Stimulated activated CD8-positive, alpha-beta memory T cell treated with anti-CD3 and anti-CD28 coated beads, Interleukin-4, amount 100 ng/mL, for 4 hours (primary cell): ENCODE measurements around the gene DMTF1.
"Not testable (repeated sequence)": the region's sequence is repeated elsewhere in the genome, so short reads cannot be mapped to it uniquely, and the experiment has no call there.

Experiments
- DNase-seq, 2 donors: peaks; one replicate each; pipeline ENCODE4 v3.0.0-alpha.2; 2020; ENCODE audit warnings: low read depth in 2 of 2, low spot score in 1 of 2

DMTF1 gene, protein sequence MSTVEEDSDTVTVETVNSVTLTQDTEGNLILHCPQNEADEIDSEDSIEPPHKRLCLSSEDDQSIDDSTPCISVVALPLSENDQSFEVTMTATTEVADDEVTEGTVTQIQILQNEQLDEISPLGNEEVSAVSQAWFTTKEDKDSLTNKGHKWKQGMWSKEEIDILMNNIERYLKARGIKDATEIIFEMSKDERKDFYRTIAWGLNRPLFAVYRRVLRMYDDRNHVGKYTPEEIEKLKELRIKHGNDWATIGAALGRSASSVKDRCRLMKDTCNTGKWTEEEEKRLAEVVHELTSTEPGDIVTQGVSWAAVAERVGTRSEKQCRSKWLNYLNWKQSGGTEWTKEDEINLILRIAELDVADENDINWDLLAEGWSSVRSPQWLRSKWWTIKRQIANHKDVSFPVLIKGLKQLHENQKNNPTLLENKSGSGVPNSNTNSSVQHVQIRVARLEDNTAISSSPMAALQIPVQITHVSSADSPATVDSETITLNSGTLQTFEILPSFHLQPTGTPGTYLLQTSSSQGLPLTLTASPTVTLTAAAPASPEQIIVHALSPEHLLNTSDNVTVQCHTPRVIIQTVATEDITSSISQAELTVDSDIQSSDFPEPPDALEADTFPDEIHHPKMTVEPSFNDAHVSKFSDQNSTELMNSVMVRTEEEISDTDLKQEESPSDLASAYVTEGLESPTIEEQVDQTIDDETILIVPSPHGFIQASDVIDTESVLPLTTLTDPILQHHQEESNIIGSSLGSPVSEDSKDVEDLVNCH

DNA sequence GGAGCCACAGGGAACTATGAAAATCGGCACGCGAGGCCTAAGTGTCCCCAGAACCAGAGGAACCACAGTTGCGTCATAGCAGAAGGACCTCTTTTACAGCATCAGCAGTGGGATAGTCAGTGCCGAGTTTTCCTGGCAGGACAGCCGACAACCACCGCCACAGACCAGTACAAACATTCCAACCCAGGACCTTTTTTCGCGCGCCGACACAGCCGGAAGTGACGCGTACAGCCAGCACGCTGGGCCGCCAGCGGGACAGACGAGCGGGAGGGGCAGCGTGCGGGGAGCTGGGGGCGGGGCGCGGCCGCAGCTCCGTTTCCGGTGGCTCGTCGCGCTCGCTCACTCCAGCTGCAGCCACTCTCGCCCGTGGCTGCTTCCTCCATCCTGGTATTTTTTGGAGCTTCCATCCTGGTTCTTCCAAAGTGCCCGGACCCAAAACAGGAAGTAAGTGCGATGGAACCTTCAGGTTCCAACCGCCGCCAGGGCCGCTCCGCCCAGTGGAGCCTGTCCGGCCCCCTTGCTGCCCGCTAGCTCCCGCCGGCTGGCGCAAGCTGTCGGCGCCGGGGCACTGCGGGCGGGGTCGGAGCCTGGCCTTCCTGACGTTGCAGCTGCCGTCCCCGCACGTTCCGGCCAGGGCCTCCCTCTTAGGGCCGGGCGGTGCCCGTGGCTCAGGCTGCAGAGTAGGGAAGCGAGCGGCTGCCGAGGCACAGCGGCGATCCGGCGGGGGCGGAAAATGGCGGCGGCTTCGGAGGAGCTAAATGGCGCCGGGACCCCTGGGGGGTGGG lies at the start of gene DMTF1:
TSS of gene DMTF1 (plus strand) at position 342 of the 785 bp plus-strand sequence. CDS start 12,489 bp downstream, outside the sequence.
- peak; percentile 63 to 77 for DNase-seq

GRCh38 chr7:87105401-87105800 lies 46.9 kb upstream of the DMTF1 start:
- DNase-seq: no peak

DNA sequence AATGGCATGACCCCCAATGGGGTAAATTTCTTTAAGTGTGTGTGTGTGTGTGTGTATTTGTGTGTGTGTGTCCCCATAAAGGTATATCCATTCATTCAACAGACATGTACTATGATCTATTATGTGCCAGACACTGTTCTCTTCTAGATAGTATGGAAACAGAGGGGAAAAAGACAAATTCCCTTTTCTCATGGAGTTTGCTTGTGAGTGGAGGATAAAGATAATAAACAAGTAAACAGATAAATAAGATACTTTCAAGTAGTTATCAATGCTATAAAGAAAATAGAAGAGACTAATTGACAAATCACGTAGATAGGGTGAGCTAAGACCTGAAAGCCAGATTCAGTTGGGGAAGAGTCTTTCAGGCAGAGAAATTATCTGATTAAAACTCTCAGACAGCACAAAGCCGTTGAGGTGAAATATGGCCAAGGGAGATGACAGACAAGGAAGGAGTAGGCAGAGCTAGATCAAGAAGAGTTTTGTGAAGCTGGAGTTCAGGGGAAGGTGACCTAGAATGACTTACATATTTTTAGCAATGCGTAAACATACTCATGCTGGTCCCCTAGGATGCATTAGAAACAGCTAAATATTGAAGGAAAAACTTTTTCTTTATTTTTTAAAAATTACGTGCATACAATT lies 45.2 kb upstream of the DMTF1 start:
- no peak for DNase-seq

GRCh38 chr7:87107949-87108776 lies 44.1 kb upstream of the DMTF1 start:
- no peak for DNase-seq

- no peak for DNase-seq
Measured at GRCh38 chr7:87110778-87111177, 41.5 kb upstream of the DMTF1 start.

DNA sequence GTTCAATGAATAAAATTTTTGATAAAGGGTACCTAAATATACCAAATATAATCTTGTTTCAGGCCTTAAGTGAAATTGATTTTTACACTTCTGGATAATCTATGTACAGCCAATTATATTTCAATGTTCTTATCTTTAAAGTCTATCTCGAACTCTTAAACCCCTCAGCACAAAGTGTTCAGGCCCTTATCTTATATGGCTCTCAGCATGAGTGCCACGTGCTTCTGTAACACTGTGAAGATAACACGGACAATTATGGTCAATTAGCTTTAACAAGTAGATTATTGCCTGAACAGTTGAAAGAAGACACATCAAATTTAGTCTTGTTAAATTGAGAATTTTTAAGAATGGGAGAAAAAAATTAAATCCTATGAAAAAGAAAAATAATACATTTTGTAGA lies 40.4 kb upstream of the DMTF1 start:
- DNase-seq: no peak

DNA sequence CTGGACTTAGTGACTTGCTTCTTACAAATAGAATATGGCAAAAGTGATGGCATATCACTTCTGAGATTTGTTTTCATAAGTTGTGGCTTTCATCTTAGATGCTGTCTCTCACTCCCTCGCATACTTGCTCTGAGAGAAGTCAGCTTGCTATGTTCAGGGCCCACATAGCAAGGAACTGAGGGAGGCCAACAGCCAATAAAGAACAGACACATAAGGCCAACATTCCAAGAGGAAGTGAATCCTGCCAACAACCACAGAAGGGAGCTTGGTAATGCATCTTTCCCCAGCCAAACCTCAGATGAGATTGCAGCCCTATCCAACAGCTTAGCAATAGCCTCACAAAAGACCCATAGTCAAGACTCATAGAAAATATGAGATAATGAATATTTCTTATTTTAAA lies 39.2 kb upstream of the DMTF1 start:
- DNase-seq: no peak

DNA sequence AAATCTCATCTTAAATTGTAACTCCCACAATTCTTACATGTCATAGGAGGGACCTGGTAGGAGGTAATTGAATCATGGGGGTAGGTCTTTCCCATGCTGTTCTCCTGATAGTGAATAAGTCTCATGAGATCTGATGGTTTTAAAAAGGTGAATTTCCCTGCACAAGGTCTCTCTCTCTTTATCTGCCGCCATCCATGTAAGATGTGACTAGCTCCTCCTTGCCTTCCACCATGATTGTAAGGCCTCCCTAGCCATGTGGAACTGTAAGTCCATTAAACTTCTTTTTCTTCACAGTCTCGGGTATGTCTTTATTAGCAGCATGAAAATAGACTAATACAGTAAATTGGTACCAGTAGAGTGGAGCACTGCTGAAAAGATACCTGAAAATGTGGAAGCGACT lies 38.3 kb upstream of the DMTF1 start:
- DNase-seq: not testable (repeated sequence)

GRCh38 chr7:87115772-87116171 lies 36.5 kb upstream of the DMTF1 start:
- not testable (repeated sequence) for DNase-seq

GRCh38 chr7:87116315-87116714 lies 35.9 kb upstream of the DMTF1 start:
- no peak for DNase-seq

DNA sequence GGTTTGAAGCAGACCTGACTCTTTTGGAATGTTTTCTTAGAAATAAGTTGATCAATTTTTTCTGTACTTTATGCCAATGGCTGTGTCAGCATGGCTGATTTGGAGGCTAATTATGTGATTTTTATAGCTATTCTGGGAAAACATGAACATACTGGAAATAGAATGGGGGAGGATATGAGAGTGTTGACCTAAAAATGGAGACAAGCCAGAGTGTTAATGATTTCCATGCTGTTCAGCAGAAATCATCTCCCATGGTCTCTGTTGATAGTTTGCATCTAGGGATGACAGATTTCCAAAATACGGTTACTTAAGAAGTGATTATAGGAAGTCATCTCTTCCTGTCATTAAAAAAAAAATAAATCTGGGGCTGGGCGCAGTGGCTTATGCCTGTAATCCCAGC lies 32.7 kb upstream of the DMTF1 start:
- DNase-seq: no peak

DNA sequence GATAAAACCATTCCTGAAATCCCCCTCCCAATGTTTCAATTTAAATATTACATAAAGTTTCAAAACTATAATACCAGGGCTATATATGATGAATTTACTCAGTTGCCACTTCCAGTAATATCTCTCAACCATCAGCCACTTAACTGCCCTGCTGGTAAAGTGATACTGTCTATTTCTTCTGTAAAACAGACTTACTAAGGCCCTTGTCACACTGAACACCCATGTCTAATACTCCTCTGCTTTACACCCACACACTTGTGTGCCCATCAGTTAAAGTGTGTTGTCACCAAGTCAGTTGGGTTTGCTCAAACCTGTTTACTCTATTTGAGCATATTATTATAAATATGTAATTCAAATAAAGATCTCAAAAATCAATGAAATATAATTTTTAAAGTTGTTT lies 29.1 kb upstream of the DMTF1 start:
- no peak for DNase-seq

DNA sequence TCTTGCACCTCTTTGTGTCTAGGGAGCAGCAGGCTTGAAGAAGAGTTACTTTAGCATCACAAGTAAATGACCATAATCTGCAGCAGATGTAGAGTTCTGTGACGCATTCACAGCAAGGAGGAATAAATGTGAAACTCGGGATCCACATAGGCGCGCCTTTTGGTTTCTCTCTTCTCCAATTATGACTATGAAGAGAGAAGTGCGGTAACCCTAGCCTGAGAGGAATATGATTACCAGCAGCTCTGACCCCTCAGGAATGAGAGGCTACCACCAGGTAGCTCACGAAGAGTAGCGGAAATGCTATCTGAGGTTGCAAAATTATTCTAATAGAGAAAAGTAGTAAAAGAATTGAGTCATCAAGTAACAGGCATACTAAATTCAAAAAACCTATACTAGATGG lies 25.2 kb upstream of the DMTF1 start:
- DNase-seq: no peak

DNA sequence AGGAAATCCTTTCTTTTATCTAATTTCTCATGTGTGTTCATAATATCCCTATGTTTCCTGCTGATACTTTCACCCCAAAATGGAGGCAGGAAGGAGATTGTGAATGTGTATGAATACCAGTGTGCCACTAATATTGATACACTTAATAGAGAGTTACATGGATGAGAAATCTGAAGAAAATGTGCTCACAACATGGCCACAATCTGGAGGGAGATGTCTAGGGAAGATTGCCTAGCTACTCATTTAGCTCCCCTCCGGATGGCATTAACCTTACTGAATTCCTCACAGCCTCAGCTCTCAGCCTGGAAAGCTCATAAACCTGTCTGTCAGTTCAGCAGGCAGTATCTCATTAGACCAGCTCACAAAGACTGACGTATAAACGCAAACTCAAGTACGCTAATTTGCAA lies 23.4 kb upstream of the DMTF1 start:
- no peak for DNase-seq

- no peak for DNase-seq
Measured at GRCh38 chr7:87129332-87129731, 22.9 kb upstream of the DMTF1 start.

- DNase-seq: no peak
Measured at GRCh38 chr7:87129848-87130247, 22.4 kb upstream of the DMTF1 start.

GRCh38 chr7:87131771-87132170 lies 20.5 kb upstream of the DMTF1 start:
- DNase-seq: no peak

DNA sequence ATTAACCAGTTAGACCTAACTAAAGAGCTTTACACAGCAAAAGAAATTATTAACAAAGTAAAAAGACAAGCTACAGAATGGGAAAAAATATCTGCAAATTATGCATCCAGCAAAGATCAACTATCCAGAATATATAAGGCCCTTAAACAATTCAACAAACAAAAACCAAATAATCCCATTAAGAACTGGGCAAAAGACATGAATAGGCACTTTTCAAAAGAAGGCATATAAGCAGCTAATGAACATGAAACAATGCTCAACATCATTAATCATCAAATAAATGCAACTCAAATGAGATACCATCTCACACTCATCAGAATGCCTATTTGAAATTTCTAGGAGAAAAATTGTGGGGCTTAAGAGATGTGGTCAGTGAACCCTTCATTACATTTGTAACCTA lies 15.0 kb upstream of the DMTF1 start:
- no peak for DNase-seq

GRCh38 chr7:87139514-87139913 lies 12.7 kb upstream of the DMTF1 start:
- DNase-seq: no peak

- no peak for DNase-seq
Measured at GRCh38 chr7:87140271-87140748, 11.9 kb upstream of the DMTF1 start.
